GM12878 (cell line): ENCODE measurements around the gene TMEM255B. TPM values are rescaled to one million over a fixed set of nuclear protein-coding genes. Genes with fewer than 3 reads are reported as not detected.

ENCODE experiments used
- ATAC-seq: fragments of 200-7000 bp; cut with Tn5 transposase; 3 replicates; pipeline ENCODE4 v1.9.1; 2020; ENCODE audit warnings: mild to moderate bottlenecking, moderate library complexity
- BruUV-seq: library from RNA; stranded (reverse); fragments of 400-500 nt; replicated peaks from 2 replicates; lab custom pipeline; 2021; lab: Mats Ljungman, UMichigan
- CTCF ChIA-PET: fragments of 300-600 bp; sonication (Branson Sonifier 250); formaldehyde crosslinking; extraction: SDS; loops from one replicate; lab custom pipeline; 2021; ENCODE audit warnings: inconsistent platforms; lab: Yijun Ruan, JAX
- POLR2A ChIA-PET: fragments of 350-600 bp; formaldehyde crosslinking; extraction: SDS; loops from one replicate; lab custom pipeline; 2021; ENCODE audit warnings: inconsistent platforms; lab: Charles Lee
- RAD21 ChIA-PET: fragments of 300-600 bp; sonication (Branson Sonifier 250); formaldehyde crosslinking; loops from one replicate; lab custom pipeline; 2023; ENCODE audit warnings: antibody characterized with exemption; ENCODE audit not compliant: unreplicated experiment; lab: Charles Lee
- SMC1A ChIA-PET: fragments of 300-600 bp; sonication (Branson Sonifier 250); formaldehyde crosslinking; loops from one replicate; lab custom pipeline; 2023; ENCODE audit not compliant: unreplicated experiment, uncharacterized antibody; lab: Charles Lee
- DNase-seq: peaks from one replicate; pipeline ENCODE4 v3.0.0-alpha.2; 2011; ENCODE audit warnings: low read depth, low spot score
- FAIRE-seq: peaks from 3 replicates; lab custom pipeline; 2011; peaks lifted over from hg19 to GRCh38; lab: Jason Lieb, UNC
- H2AFZ ChIP-seq: 2 replicates; pipeline ENCODE4 v1.6.0; 2011; ENCODE audit warnings: low read depth, low read length, control low read depth; ENCODE audit not compliant: control insufficient read depth
- H3K27ac ChIP-seq: 2 replicates; pipeline ENCODE4 v1.5.1; 2011; ENCODE audit warnings: control low read depth; ENCODE audit not compliant: control insufficient read depth, insufficient read depth
- H3K27me3 ChIP-seq, 2 experiments: replicated peaks in 1 of 2; 2 replicates each; pipeline versions ENCODE4 v1.6.0 to v1.6.1; 2011; ENCODE audit warnings: low read length in 1 of 2; ENCODE audit not compliant: control insufficient read depth in 2 of 2, insufficient read depth in 2 of 2
- H3K36me3 ChIP-seq, 2 experiments: 2 replicates each; pipeline ENCODE4 v1.5.1; 2011; ENCODE audit warnings: low read length in 1 of 2; ENCODE audit not compliant: control insufficient read depth in 2 of 2, insufficient read depth in 2 of 2
- H3K4me1 ChIP-seq: 2 replicates; pipeline ENCODE4 v1.6.1; 2011; ENCODE audit warnings: mild to moderate bottlenecking, low read length, moderate library complexity, mixed read lengths; ENCODE audit not compliant: control insufficient read depth, insufficient read depth
- H3K4me2 ChIP-seq: 2 replicates; pipeline ENCODE4 v1.6.0; 2011; ENCODE audit warnings: control low read depth; ENCODE audit not compliant: control insufficient read depth, insufficient read depth
- H3K4me3 ChIP-seq: fragments of 200-600 bp; sonication (generic); 2 replicates; pipeline ENCODE4 v1.5.1; 2016
- H3K79me2 ChIP-seq: 2 replicates; pipeline ENCODE4 v1.6.0; 2011; ENCODE audit warnings: low read length; ENCODE audit not compliant: control insufficient read depth, insufficient read depth
- H3K9ac ChIP-seq: 2 replicates; pipeline ENCODE4 v1.8.0; 2011; ENCODE audit warnings: low read length, control low read depth, mixed read lengths; ENCODE audit not compliant: control insufficient read depth, insufficient read depth
- H3K9me3 ChIP-seq: replicated peaks from 3 replicates; pipeline ENCODE4 v1.5.1; 2011; ENCODE audit warnings: mild to moderate bottlenecking, low read length; ENCODE audit not compliant: control insufficient read depth, insufficient read depth
- H4K20me1 ChIP-seq: 2 replicates; pipeline ENCODE4 v1.6.0; 2011; ENCODE audit not compliant: control insufficient read depth, insufficient read depth
- CEBPZ ChIP-seq: fragments of 150-350 bp; IDR thresholded peaks from 2 replicates; pipeline ENCODE4 v1.6.1; 2016; ENCODE audit warnings: low read depth, low read length
- EGR1 ChIP-seq, 2 experiments: IDR thresholded peaks; 1 replicate in 1 of 2; 2 replicates in 1 of 2; pipeline ENCODE4 v1.6.1; 2011 to 2012; ENCODE audit warnings: low read depth in 2 of 2, low read length in 2 of 2, borderline replicate concordance in 1 of 2, mild to moderate bottlenecking in 1 of 2, moderate library complexity in 1 of 2
- FOS ChIP-seq: IDR thresholded peaks from 3 replicates; pipeline ENCODE4 v1.6.1; 2011; ENCODE audit warnings: borderline replicate concordance; ENCODE audit not compliant: insufficient read length; ENCODE audit errors: extremely low read depth
- GABPA ChIP-seq: IDR thresholded peaks from 2 replicates; pipeline ENCODE4 v1.6.1; 2014; ENCODE audit warnings: antibody characterized with exemption, low read depth, mild to moderate bottlenecking, inconsistent platforms
- IKZF1 ChIP-seq: fragments of 450-650 bp; conservative IDR thresholded peaks from 2 replicates; pipeline ENCODE4 v1.6.1; 2017; ENCODE audit warnings: antibody characterized with exemption, mild to moderate bottlenecking
- KAT2A ChIP-seq: conservative IDR thresholded peaks from 2 replicates; pipeline ENCODE4 v1.6.1; 2011; ENCODE audit warnings: low read depth, low read length; ENCODE audit not compliant: control insufficient read depth
- NKRF ChIP-seq: fragments of 450-650 bp; conservative IDR thresholded peaks from 2 replicates; pipeline ENCODE4 v1.6.1; 2017; ENCODE audit warnings: mild to moderate bottlenecking, moderate library complexity
- PBX3 ChIP-seq: IDR thresholded peaks from 2 replicates; pipeline ENCODE4 v1.6.1; 2011; ENCODE audit warnings: mild to moderate bottlenecking, low read depth, low read length, moderate library complexity; ENCODE audit not compliant: insufficient replicate concordance
- RUNX3 ChIP-seq: IDR thresholded peaks from 2 replicates; pipeline ENCODE4 v1.6.1; 2012; ENCODE audit warnings: low read length, inconsistent platforms
- SKIL ChIP-seq: fragments of 450-650 bp; IDR thresholded peaks from 2 replicates; pipeline ENCODE4 v1.6.1; 2017; ENCODE audit warnings: mild to moderate bottlenecking, low read depth, inconsistent platforms; ENCODE audit not compliant: poor library complexity, severe bottlenecking
- SRF ChIP-seq, 2 experiments: IDR thresholded peaks; 2 replicates each; pipeline ENCODE4 v1.6.1; 2011; ENCODE audit warnings: low read depth in 2 of 2, low read length in 2 of 2, mild to moderate bottlenecking in 1 of 2, moderate library complexity in 1 of 2
- TARDBP ChIP-seq: IDR thresholded peaks from 2 replicates; pipeline ENCODE4 v1.6.1; 2016; ENCODE audit warnings: borderline replicate concordance
- TCF12 ChIP-seq: IDR thresholded peaks from 2 replicates; pipeline ENCODE4 v1.6.1; 2011; ENCODE audit warnings: low read depth, mild to moderate bottlenecking, low read length
- ZBED1 ChIP-seq: IDR thresholded peaks from 2 replicates; pipeline ENCODE4 v1.6.1; 2016; ENCODE audit warnings: borderline replicate concordance
- ZNF622 ChIP-seq: fragments of 450-650 bp; IDR thresholded peaks from 2 replicates; pipeline ENCODE4 v1.6.1; 2017; ENCODE audit warnings: mild to moderate bottlenecking, inconsistent platforms
- WGBS: methylation state at CpG from one replicate; pipeline ENCODE4 v1.1.6; 2016; ENCODE audit warnings: low lambda C conversion rate; ENCODE audit not compliant: insufficient replicate concordance, insufficient coverage; ENCODE audit errors: missing lambda C conversion rate; 5-methylcytosine and 5-hydroxymethylcytosine counted together
- in situ Hi-C: fragments of 300-500 bp; cut with MboI; formaldehyde crosslinking; loops from 9 replicates; pipeline ENCODE4 v1.14.3; 2018; ENCODE audit warnings: mixed read lengths
- intact Hi-C: fragments of 100-400 bp; cut with micrococcal nuclease; formaldehyde crosslinking; loops from one replicate; pipeline ENCODE4 v1.14.2; 2022; ENCODE audit not compliant: unreplicated experiment
- polyA plus RNA-seq, 11 experiments: library from polyadenylated mRNA; depleted of rRNA in 4 of 11; unstranded in 6 of 11; stranded (reverse) in 5 of 11; fragments of >200 nt; fragmentation: Nextera tagmentation in 4 of 11; fragmentation: Illumina TruSeq in 1 of 11; extraction: Ambion mirVana in 4 of 11; extraction: Trizol in 1 of 11; gene quantifications; 1 replicate in 1 of 11; 2 replicates in 10 of 11; pipeline versions ENCODE4 v1.2.1 to v1.2.3, GENCODE V29; 2011 to 2016; ENCODE audit warnings: inconsistent platforms in 2 of 11, missing spikeins in 2 of 11, low read depth in 1 of 11
- total RNA-seq, 4 experiments: library from RNA; depleted of rRNA in 3 of 4; stranded (reverse); fragments of >200 nt in 3 of 4; fragmentation: Illumina TruSeq in 1 of 4; extraction: Trizol in 1 of 4; gene quantifications; 2 replicates each; pipeline versions ENCODE4 v1.2.1 to v1.2.3, GENCODE V29; 2013 to 2021

Gene TMEM255B
- total and polyA plus RNA-seq, 10 of the 15 experiments (the other 5 are each of a cell fraction or from before 2014, with no cell fraction given) = 0.04 to 0.62 (median 0.13) TPM; not detected in 3

- Histone ChIP-seq H3K4me1 (no peaks in the 10 kb centered on the region), H2AFZ (peak overlapping the region; percentile 45), H3K9me3 (no peaks in the 10 kb centered on the region; the same call in 2 of the 3 replicates), H3K4me2 (peak overlapping the region; percentile 74), H3K36me3 (no peaks in the 10 kb centered on the region), H3K27me3 (no peaks in the 10 kb centered on the region; a peak in 1 of 4 replicates), H3K4me3 (peak overlapping the region; percentile 61; the same call in 1 of the 2 replicates), H4K20me1 (no peaks in the 10 kb centered on the region), H3K79me2 (no peaks in the 10 kb centered on the region), H3K9ac (no peak overlapping the region), H3K27ac (no peak overlapping the region)
- POLR2A ChIA-PET = no interaction called here
- intact Hi-C loops (no loop called here), in situ Hi-C loops (no loop called here)
- WGBS = 10% methylated on average over 34 of the region's 36 CpGs
- RAD21 ChIA-PET = no interaction called here
- ATAC-seq (peak; percentile 99), DNase-seq (peak; percentile 12), FAIRE-seq (peak; percentile 81)
- no TSS peak for BruUV-seq
- CTCF ChIA-PET = interaction anchor here (0.6 to 1.2 kb wide), 5 partner anchors 64 to 503 kb away, joined by 3 to 5 read pairs (median 4); no protein-coding TSS in a partner anchor
- SMC1A ChIA-PET = no interaction called here
- TF ChIP-seq SRF (IDR thresholded peaks at IDR 0.05; ENCODE audit: low read depth in 2 of 2, low read length in 2 of 2) (no peak), IKZF1 (peak; percentile 48), ZBED1 (no peak), ZNF622 (no peak), EGR1 (IDR thresholded peaks at IDR 0.05; ENCODE audit: borderline replicate concordance in 1 of 2, low read depth in 2 of 2, low read length in 2 of 2) (peak in 1 of 2 experiments; percentile 79; a peak in 2 of 3 replicates), TARDBP (peak; percentile 65; the same call in 1 of the 2 replicates), TCF12 (0 out of 2 replicates have a peak, but pooled peaks have one; percentile 38), RUNX3 (peak; percentile 23; the same call in 1 of the 2 replicates), KAT2A (no peak), NKRF (no peak), FOS (no peak), SKIL (no peak), PBX3 (peak; percentile 21), CEBPZ (no peak), GABPA (no peak)
Measured at GRCh38 chr13:113724780-113725315, 34.2 kb upstream of the TMEM255B start.
